NCI-H2081 (cell line): ENCODE data around the gene ATXN7L1.

ENCODE experiments used
- DNase-seq, 2 experiments: peaks; one replicate each; lab custom pipeline; 2025; lab: John Stamatoyannopoulos, UW

The ATXN7L1 gene

DNA sequence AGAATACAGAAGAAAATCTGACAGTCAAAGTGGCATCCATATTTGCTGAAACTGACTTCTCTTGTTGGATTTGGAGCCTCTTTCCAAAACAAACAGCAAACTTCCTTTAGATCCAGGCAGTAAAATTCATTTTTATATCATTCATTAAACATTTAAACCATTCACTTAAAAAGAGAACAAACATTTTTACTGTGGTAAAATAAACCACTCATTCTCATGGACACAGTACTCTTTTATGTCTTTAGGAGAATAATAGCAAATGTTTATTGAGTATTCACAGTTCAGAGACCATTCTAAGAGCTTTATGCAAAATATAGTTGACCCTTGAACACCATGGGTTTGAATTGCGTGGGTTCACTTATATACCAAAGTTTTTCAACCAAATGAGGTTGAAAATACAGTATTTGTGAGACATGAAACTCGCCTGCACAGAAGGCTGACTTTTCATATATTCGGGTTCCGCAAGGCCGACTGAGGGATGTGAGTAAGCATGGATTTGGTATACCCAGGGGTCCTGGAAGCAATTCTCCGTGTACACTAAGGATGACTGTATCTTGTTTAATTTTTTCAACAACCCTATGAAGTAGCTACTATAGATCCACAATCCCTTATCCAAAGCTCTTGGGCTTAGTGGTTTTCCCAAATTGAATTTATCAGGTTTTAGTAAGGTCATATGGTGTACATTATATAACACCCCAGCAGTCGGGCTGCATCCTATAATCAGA, 49.1 kb downstream of the ATXN7L1 start:
- DNase-seq, result no peak

DNA sequence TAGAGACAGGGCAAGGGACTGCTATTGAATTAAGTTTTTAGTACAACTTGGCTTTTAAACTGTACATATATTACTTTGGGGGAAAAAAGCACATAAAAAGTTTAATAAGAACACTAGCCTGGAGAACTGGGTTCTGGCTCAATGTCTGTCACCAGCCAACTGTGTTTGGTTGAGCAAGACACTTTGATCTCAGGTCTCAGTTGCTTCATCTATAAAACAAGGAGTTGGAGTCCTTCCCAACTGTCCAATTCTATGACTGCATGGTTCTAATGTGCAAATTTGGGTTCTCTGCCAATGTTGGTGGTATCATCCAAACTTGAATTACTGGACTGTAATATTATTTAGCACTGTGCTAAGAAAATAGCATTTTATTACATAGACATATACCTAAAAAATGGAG, 50.3 kb downstream of the ATXN7L1 start:
- DNase-seq, result no peak

DNA sequence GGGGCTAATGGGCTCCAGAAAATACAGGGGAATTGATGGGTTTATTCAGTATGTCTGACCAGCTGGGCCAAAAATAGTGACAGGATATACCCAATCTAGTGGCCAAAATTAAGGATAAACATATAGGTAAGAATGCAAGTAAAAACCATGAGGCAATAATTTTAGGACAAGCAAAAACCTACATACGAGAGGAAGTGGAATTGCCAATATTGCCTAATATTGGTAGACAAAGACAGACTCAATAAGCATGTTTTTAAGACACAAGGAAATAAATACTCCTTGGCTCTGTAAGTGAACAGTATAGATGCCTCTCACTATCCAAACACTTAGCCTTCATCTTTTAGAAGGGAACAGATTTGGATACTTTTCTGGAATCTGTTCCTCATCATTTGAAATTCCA, 51.0 kb downstream of the ATXN7L1 start:
- DNase-seq, result no peak

DNA sequence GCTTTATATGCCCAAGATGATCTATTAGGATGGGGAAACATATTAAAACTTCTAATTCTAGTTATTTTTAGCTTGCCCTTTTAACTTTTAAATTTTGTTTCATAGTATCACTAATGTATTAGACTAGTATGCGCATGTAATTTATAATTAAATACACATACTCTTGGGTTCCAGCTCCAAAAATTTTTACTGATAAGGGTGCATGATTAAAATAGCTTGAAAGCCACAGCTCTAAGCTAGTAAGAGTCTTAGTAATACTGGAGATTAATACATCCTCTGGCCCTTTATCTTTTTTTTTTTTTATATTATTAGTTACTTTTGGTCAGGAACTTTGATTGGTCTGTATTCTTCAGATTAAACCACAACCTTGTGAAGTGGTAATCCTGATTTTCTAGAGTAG, 53.6 kb downstream of the ATXN7L1 start:
- DNase-seq, result no peak

DNA sequence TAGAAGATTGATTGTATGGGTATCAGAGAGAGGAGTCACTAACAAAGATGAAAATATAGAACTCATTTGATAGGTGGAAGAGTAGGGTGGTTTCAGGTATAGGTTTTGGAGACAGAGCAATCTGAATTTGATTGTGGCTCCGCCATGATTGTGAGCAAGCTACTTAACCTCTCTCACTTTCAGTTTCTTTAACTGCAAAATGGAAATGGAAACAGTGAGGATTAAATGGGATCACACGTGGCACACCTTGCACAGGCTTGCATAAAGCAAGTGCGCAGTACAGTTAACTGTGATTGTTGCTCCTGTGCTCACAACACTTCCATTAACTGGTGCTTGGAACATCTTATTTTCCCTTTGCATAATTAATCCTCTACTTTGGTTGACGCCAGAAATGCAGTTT, 54.9 kb downstream of the ATXN7L1 start:
- no peak for DNase-seq

DNA sequence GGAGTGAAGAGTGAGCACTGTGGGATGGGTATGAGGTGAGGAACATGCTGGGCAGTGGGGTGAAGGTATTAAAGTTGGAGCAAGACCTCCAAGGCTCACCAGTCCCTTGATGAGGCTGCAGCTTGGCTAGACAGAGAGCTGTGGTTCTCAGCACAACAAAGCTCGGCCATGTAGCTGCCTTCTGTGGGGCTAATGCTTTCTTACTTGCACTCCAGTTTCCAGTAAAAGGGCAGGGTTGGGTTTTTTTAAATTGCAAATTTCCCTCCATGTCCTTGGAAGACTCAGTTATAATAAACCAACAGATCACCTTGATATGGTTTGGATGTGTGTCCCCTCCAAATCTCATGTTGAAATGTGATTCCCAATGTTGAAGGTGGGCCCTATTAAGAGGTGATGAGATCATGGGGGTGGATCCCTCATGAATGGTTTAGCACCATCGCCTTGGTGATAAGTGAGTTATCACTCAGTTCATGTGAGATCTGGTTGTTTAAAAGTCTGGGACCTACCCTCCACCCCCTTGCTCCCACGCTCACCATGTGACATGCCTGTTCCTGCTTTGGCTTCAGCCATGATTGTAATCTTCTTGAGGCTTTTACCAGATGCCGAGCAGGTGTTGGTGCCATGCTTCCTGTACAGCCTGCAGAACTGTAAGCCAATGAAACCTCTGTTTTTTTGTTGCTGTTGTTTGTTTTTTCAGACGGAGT, 55.9 kb downstream of the ATXN7L1 start:
- no peak for DNase-seq

DNA sequence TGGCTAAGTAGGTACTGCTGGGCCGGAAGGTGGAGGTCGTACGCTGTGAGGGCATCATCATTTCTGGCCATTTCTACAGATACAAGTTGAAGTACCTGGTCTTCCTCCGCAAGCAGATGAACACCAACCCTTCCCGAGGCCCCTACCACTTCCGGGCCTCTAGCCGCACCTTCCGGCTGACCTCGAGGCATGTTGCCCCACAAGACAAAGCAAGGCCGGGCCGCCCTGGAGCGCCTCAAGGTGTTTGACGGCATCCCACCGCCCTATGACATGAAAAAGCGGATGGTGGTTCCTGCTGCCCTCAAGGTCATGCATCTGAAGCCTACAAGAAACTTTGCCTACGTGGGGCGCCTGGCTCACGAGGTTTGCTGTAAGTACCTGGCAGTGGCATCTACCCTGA, 56.8 kb downstream of the ATXN7L1 start:
- DNase-seq, result no peak

DNA sequence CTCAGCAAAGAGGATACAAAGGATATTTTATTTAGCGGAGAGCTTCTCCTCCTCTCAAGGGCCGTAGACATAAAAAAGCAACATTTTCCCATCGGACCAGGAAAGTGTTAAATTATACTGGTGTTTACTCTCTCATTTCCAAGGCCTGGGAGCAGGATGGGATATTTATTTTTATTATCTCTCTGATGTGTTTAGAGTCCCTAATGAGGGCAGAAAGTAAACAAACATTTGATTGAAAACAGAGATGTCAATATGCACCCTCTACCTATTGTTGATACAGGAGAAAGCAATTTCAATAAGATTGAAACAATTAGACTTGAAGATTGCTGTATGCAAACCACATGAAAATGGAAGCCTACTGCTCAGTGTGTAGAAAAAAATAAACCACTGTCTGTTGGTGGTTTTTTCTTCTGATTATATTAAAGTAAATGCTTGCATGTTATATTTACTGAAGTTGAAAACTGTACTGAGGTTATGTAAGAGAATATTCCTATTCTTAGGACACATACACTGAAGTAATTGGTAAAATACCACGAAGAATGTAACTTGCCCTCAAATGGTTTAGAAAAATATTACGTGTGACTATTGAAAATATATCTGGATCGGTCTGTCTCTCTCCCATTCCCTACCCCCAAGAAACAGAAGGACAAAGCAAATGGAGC, 59.3 kb downstream of the ATXN7L1 start:
- DNase-seq, result peak in 1 of 2 experiments; percentile 18

DNA sequence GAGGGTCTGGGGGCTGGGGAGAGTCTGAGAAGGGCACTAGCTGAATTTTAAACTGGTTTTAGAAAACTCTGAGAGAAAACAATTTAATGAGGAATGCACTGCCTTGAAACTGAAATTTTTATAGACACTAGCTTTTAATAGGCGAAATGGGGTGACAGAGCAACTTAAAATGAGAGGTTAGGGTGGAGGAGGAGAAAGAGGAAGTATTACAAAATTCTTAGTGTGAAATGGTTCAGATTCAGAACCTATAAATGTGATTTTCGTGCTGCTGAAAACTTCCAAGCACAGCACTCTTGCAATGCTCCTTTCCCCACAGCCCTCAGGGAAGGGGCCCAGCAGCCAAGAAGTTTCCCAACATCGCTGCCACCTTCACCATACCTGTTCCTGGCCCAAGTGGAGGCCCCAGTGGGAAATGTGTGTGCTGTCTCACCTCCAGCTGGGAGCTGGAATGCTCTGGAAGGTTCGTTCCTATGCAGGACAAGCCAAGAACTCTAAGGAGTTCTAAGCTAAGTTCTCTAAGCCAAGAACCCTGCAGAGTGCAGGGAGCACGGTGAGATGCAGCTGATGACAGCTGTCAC, 60.0 kb downstream of the ATXN7L1 start:
- DNase-seq, result no peak

DNA sequence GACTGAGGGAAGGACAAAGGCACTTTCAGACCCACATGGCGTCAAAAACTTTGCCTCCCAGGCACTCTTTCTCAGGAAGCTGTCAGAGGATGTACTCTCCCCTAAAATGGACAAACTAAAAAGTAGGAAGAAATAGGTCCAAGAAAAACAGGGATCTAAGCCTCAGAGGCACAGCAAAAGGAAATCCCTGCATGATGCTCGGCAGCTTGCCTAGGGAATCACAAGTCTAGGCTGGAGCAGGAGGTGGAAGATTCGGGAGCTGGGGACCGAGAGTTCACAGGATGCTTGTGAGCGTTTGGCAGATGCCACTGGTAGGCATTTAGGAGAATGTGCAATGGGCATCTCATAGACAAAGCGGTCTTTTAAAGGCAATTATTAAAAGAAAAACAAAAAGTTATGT, 60.8 kb downstream of the ATXN7L1 start:
- no peak for DNase-seq

DNA sequence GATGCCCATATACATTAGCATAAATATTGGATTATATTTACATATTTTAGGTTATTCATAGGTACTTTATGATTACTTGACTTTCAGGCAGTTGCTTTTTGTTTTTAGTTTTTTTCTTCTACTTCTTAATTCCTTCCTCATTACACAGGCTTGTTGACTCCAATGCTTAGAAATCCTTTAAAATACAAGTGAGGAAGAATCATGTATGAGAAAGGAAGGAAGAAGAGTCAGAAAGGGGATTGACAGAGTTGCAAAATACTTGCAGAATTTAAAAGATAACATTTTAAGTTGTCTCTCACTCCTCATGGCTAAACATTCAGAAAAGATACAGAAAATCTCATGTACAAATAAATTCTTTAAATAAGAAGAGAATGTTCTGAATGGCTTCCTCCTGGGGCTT, 61.9 kb downstream of the ATXN7L1 start:
- DNase-seq, result no peak

DNA sequence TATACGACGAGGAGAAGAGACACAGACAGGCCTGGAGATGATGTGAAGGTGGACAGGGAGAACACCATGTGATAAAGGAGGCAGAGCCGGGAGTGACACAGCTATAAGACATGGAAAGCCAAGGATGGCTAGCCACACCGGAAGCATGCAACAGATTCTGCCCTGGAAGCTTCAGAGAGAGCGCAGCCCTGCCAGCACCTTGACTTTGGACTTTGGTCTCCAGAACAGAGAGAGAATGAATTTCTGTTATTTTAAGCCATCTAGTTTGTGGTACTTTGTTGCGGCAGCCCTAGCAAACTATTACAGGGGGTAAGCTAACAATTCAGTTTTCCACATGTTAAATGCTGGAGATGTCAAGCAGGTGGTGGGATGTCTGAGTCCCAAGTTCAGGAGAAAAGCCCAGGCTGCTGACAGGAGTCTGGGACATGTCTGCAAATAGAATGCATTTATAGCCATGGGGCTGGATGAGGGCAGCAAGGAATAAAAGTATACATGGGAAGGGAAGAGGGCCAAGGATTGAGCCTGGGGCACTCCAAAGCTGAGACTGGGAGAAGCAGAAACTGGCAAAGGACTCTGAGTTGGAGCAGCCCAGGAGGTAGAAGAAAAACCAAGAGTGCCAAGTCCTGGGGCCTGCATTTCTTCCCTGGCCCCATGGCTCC, 65.1 kb downstream of the ATXN7L1 start:
- DNase-seq, result no peak

DNA sequence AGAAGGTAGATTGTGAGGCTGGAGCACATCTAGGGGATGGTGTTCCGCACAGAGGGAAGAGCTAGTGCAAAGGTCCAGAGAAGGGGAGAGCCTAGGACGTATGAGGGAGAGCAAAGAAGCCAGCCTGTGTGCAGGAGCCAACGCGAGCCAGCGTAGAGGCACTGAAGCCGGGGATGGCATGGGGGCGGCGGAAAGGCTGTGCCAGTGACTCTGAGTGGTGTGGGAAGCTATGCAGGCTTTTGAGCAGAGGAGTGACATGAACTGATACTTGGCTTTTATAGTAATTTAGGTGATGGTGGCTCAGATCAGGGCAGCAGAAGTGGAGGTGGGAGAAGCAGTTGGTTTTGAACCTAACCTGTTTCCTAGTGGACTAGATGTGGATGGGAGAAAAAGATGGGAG, 65.8 kb downstream of the ATXN7L1 start:
- DNase-seq, result no peak

DNA sequence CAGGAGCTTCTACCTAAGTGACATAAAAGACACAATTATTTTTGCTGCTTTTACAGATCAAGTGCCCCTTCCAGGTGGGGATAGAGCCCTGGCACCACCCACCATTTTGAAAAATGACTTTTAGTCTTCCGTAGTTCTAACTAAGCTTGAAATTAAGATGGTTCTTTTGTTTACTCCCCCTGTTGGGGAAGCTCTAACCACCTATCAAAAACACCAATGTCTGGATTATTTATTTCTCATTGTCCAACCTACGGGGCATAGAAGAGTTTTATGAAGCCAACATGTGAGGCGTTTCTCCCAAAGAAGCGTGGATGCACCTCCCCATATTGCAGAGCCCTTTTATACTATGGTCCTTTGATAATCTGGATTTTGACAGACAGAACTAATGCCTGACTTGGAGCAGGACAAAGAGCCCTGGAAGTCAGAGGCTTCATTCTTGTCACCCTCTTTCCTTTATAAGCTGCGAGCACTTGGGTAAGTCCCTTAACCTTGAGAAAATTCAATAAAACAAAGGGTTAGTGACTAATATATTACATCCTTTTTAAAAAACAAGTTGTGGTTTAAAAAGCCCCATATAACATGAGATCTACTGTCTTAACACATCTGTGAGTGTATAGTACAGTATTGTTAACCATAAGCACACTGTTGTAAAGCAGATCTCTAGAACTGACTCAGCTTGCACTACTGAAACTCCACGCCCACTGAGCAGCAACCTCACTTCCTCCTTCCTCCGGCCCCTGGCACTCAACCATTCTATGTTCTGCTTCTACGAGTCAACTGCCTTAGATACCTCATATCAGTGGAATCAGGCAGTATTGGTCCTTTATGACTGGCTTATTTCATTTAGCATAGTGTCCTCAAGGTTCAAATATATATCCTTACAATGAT, 67.5 kb downstream of the ATXN7L1 start:
- no peak for DNase-seq

DNA sequence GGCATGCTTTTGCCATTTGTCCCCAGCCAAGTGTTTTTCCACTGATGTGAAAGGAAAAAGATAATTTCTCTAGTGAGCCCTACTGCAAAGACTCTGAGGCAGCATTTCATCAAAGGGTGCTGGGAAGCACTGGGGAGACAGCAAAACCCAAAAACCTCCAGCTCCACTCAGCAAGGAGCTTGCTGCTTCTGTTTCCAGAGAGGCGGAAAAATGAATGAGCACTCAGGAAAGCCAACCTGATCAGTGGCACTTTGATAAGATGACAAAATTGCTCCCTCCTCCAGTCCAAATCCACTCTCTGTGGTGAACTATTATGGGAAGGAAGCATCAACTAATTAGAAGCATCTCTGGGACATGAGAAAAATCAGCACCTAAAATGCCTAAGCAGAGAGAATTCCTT, 68.2 kb downstream of the ATXN7L1 start:
- DNase-seq, result no peak

DNA sequence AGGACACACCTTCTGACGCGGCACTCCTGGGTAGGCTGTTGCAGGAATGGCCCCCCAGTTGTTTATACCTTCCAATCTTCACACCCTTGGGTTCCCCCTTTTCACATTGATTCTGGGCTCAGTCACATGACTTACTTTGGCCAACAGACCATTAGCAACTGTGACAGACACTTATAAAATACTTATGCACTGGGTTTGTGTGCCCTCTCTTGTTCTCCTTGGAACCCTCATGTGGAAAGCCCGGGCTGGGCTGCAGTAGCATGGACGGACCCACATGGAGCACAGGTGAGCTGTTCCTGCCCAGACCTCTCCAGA, 69.0 kb downstream of the ATXN7L1 start:
- DNase-seq, result no peak

DNA sequence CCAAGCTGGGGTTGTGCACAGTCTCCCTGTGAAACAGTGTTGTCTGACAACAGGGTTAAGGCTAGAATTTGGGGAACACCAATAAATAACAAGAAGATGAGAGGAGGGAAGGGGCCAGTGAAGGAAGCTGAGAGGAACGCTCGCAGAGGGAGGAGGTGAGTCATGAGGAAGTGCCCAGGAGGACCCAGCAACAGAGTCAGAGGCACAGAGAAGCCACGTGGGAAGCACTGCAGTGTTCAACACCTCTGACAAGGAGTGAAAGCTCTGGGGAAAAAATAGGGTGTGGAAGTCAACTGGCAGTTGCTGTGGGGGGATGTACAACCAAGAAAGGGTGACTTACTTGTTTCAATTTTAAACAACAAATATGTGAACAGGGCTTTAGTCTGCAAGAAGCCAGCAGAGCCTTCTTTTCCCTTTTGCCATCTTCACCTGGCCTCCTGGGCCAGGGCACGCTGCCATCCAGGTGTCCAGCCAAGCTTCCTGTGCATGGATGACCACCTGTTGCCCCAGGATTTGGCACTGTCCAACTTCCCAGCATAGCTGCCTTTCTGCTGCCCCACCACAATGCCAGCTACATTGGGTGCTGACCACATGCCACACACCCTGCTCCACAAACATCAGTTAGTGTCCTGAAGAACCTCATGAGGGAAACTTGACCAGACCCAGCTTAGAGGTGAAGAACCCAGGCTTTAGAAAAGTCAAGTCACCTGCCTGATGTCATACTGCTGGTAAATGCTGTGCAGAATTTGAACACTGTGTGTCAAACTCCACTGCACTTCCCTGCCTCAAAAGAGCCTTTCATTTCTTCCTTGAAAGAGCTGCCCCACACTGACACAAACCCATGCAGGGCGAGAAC, 69.6 kb downstream of the ATXN7L1 start:
- no peak for DNase-seq

DNA sequence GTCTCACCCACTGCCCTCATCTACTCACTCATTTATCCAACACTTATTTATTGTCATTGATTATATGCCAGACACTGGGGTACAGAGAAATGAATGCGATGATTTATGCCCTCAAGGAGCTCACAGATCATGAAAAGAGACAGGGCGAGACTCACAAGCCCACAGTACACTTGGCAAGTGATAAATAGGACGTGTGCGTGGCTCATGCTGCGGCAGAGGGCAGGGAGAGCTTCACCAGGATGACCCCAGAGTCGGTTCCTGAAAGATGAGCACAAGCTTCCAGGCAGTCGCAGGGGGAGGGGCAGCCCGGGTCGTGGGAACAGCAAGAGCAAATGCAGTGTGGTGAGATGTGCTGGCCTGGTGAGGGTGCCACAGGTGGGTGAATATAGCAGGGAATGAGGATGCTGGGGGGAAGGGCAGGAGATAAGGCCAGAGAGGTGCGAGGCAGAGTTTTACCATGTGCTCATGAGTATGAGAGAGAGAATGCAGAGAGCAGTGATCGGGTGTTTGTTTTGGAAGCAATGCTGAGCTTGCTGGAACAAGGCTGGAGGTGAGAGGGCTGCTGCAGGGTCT, 70.9 kb downstream of the ATXN7L1 start:
- no peak for DNase-seq

DNA sequence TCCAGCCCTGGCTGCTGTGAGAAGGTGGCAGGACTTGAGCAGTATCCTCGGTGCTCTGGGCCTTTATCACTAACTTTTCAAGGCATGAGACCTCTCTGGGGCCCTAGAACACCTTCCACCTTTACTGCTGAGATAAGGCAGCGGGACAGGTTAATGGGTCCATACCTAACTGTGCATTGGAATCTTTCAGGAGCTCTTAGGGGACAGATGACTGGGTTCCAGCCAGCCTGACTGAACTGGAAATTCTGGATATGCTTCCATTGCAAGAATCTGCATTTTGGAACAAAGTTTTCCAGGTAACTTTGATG, 73.0 kb downstream of the ATXN7L1 start:
- no peak for DNase-seq

DNA sequence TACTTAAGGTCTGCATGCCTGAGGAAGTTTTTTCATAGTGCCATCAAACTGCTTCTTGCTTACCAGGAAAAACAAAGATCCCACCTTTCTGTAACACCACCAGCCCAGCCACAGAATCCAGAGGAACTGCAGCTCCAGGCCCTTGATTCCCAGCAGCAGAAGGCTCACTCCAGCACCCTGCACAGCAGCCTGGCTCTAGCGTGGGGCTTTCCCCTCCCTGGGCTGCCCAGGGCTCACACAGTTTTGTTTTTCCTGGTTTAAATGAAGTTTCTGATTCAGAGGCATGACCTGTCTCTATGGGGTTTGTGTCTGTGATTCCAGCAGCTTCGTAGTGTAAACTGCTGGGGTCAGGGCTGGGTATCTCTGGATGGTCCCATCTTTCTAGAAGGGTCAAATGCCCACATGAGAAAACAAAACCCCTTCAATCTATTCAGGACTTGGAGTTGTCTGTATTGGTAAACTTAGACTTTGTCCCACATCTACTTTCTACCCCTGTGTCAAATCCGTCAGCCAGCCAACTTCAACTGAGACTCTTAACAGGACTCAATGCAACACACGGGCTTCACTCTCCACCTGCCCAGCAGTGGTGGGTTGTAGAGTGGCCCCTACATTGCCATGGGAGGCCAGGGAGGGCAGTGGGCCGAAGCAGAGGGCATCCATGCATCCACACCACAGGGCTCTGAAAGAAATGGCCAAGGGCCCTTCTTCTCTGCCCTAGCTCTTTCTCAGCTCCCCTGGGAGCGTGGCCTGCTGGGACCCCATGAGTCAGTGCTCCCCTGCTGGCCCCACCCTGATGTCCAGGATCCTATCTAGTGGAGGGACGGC, 73.6 kb downstream of the ATXN7L1 start:
- DNase-seq, result no peak
